ENCODE data around the gene CALCB. TPM values are rescaled to one million over a fixed set of nuclear protein-coding genes. Genes with fewer than 3 reads are reported as not detected.

CALCB gene
- total and polyA plus RNA-seq, 4 donors: 0.02 to 1.2 (median 0.39) TPM

GRCh38 chr11:15123849-15124248 is 50.5 kb downstream of the CALCB start:
- no peak for DNase-seq (ENCODE audit: low spot score)
- Histone ChIP-seq H3K4me3 (ENCODE audit: low read depth in 1 of 3, low read length in 3 of 3) (no peak overlapping the region), H3K4me1 (ENCODE audit: control insufficient read depth in 4 of 4, insufficient read depth in 4 of 4, low read length in 3 of 4) (no peaks in the 10 kb centered on the region), H3K27ac (ENCODE audit: low read depth in 1 of 2, low read length in 2 of 2) (no peak overlapping the region), H3K36me3 (ENCODE audit: control insufficient read depth in 4 of 4, insufficient read depth in 3 of 4, low read depth in 1 of 4, low read length in 3 of 4) (no peaks in the 10 kb centered on the region), H3K9ac (ENCODE audit: low read depth in 1 of 2, low read length in 2 of 2) (no peak overlapping the region), H3K27me3 (ENCODE audit: control insufficient read depth in 4 of 4, insufficient read depth in 4 of 4, low read length in 3 of 4) (peaks cover 0 to 3% (median 0%) of the 10 kb centered on the region in 4 donors), H3K9me3 (ENCODE audit: control insufficient read depth in 4 of 4, low read length in 3 of 4) (no peaks in the 10 kb centered on the region)
- WGBS: 82% methylated on average over 1 of the region's 1 CpG
- TF ChIP-seq GABPA (IDR thresholded peaks at IDR 0.05 in 1 of 2, conservative IDR thresholded peaks at IDR 0.05 in 1 of 2): no peak
- TF ChIP-seq HNF4G (IDR thresholded peaks at IDR 0.05): no peak

- no peak for DNase-seq (ENCODE audit: low spot score)
- WGBS: 73% methylated on average over 2 of the region's 2 CpGs
- peaks cover 0 to 3% (median 0%) of the 10 kb centered on the region in 4 donors for H3K27me3 ChIP-seq (ENCODE audit: control insufficient read depth in 4 of 4, insufficient read depth in 4 of 4, low read length in 3 of 4)
- H3K4me3 ChIP-seq (ENCODE audit: low read depth in 1 of 3, low read length in 3 of 3): no peak overlapping the region
- H3K9me3 ChIP-seq (ENCODE audit: control insufficient read depth in 4 of 4, low read length in 3 of 4): no peaks in the 10 kb centered on the region
- H3K4me1 ChIP-seq (ENCODE audit: control insufficient read depth in 4 of 4, insufficient read depth in 4 of 4, low read length in 3 of 4): no peaks in the 10 kb centered on the region
- no peak overlapping the region for H3K9ac ChIP-seq (ENCODE audit: low read depth in 1 of 2, low read length in 2 of 2)
- no peaks in the 10 kb centered on the region for H3K36me3 ChIP-seq (ENCODE audit: control insufficient read depth in 4 of 4, insufficient read depth in 3 of 4, low read depth in 1 of 4, low read length in 3 of 4)
- no peak for TF ChIP-seq MAX (IDR thresholded peaks at IDR 0.05)
- no peak for TF ChIP-seq HNF4G (IDR thresholded peaks at IDR 0.05)
- TF ChIP-seq RXRA (IDR thresholded peaks at IDR 0.05): no peak
- TF ChIP-seq JUND (IDR thresholded peaks at IDR 0.05): no peak
- TF ChIP-seq TAF1 (conservative IDR thresholded peaks at IDR 0.05): no peak
- no peak for TF ChIP-seq EGR1 (IDR thresholded peaks at IDR 0.05; ENCODE audit: low read depth in 2 of 2)
- TF ChIP-seq SP1 (IDR thresholded peaks at IDR 0.05): no peak
- no peak for TF ChIP-seq RAD21 (IDR thresholded peaks at IDR 0.05)
- TF ChIP-seq, protein P1, sequence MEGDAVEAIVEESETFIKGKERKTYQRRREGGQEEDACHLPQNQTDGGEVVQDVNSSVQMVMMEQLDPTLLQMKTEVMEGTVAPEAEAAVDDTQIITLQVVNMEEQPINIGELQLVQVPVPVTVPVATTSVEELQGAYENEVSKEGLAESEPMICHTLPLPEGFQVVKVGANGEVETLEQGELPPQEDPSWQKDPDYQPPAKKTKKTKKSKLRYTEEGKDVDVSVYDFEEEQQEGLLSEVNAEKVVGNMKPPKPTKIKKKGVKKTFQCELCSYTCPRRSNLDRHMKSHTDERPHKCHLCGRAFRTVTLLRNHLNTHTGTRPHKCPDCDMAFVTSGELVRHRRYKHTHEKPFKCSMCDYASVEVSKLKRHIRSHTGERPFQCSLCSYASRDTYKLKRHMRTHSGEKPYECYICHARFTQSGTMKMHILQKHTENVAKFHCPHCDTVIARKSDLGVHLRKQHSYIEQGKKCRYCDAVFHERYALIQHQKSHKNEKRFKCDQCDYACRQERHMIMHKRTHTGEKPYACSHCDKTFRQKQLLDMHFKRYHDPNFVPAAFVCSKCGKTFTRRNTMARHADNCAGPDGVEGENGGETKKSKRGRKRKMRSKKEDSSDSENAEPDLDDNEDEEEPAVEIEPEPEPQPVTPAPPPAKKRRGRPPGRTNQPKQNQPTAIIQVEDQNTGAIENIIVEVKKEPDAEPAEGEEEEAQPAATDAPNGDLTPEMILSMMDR (IDR thresholded peaks at IDR 0.05; ENCODE audit: low read depth, low read length, missing input control): no peak
- TF ChIP-seq FOXA2 (IDR thresholded peaks at IDR 0.05): no peak
- TF ChIP-seq, protein P2, sequence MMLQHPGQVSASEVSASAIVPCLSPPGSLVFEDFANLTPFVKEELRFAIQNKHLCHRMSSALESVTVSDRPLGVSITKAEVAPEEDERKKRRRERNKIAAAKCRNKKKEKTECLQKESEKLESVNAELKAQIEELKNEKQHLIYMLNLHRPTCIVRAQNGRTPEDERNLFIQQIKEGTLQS (IDR thresholded peaks at IDR 0.05): no peak
- TF ChIP-seq, protein P3, sequence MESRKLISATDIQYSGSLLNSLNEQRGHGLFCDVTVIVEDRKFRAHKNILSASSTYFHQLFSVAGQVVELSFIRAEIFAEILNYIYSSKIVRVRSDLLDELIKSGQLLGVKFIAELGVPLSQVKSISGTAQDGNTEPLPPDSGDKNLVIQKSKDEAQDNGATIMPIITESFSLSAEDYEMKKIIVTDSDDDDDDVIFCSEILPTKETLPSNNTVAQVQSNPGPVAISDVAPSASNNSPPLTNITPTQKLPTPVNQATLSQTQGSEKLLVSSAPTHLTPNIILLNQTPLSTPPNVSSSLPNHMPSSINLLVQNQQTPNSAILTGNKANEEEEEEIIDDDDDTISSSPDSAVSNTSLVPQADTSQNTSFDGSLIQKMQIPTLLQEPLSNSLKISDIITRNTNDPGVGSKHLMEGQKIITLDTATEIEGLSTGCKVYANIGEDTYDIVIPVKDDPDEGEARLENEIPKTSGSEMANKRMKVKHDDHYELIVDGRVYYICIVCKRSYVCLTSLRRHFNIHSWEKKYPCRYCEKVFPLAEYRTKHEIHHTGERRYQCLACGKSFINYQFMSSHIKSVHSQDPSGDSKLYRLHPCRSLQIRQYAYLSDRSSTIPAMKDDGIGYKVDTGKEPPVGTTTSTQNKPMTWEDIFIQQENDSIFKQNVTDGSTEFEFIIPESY (IDR thresholded peaks at IDR 0.05): no peak
- TF ChIP-seq HNF4A (conservative IDR thresholded peaks at IDR 0.05): no peak
- no peak overlapping the region for H3K27ac ChIP-seq (ENCODE audit: low read depth in 1 of 2, low read length in 2 of 2)
Measured at GRCh38 chr11:15124528-15124927, 51.1 kb downstream of the CALCB start.

DNA sequence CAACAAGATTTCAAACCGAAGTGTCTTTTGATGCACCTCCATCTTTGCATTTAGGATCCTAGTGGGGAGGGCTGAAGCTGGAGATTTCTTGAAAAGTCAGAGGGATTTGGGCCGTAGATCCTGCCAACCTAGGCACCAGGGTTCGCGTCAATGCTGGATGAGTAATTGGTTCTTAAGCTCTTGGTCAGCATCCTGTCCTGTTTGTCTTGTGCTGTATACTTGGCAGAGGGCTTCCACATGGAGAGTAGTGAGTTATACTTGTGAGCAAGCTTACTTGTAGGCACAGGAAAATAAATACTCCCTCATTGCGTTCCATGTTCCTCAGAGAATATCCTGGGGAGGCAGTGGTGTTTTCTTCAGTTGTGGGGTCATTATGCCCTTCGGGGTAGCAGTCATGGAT is 53.9 kb downstream of the CALCB start:
- H3K36me3 ChIP-seq (ENCODE audit: control insufficient read depth in 4 of 4, insufficient read depth in 3 of 4, low read depth in 1 of 4, low read length in 3 of 4): no peaks in the 10 kb centered on the region
- no peak overlapping the region for H3K27ac ChIP-seq (ENCODE audit: low read depth in 1 of 2, low read length in 2 of 2)
- H3K27me3 ChIP-seq (ENCODE audit: control insufficient read depth in 4 of 4, insufficient read depth in 4 of 4, low read length in 3 of 4): no peaks in the 10 kb centered on the region
- no peak for TF ChIP-seq FOXA1 (IDR thresholded peaks at IDR 0.05)
- TF ChIP-seq GABPA (IDR thresholded peaks at IDR 0.05 in 1 of 2, conservative IDR thresholded peaks at IDR 0.05 in 1 of 2): no peak
- TF ChIP-seq FOXA2 (IDR thresholded peaks at IDR 0.05): no peak
- H3K4me3 ChIP-seq (ENCODE audit: low read depth in 1 of 3, low read length in 3 of 3): no peak overlapping the region
- no peak overlapping the region for H3K9ac ChIP-seq (ENCODE audit: low read depth in 1 of 2, low read length in 2 of 2)
- H3K4me1 ChIP-seq (ENCODE audit: control insufficient read depth in 4 of 4, insufficient read depth in 4 of 4, low read length in 3 of 4): no peaks in the 10 kb centered on the region
- 87% methylated on average over 6 of the region's 6 CpGs for WGBS
- DNase-seq (ENCODE audit: low spot score): no peak
- no peaks in the 10 kb centered on the region for H3K9me3 ChIP-seq (ENCODE audit: control insufficient read depth in 4 of 4, low read length in 3 of 4)

Other genes starting within 250 kb of the CALCB start
- 1 to 10 TPM; 5.8 to 7.5 TPM for gene CYP2R1, start 181.4 kb upstream of the CALCB start, total RNA-seq
- 1 to 10 TPM; 3.2 to 8.2 TPM for gene CYP2R1, start 181.4 kb upstream of the CALCB start, polyA plus RNA-seq
- 10 to 100 TPM in 1 of 2 donors, under 1 TPM in 1; 0.33 to 14.3 TPM for gene CALCA, start 101.2 kb upstream of the CALCB start, total RNA-seq
- 10 to 100 TPM in 1 of 2 donors, under 1 TPM in 1; 0.96 to 34.7 TPM for gene CALCA, start 101.2 kb upstream of the CALCB start, polyA plus RNA-seq
- gene INSC, start 41.3 kb downstream of the CALCB start, total RNA-seq: under 1 TPM; 0.09 to 0.25 TPM
- gene INSC, start 41.3 kb downstream of the CALCB start, polyA plus RNA-seq: under 1 TPM; 0.02 to 0.15 TPM

Measured in liver (tissue), 9 donors.